ENCODE data around the gene SAMSN1. TPM values are rescaled to one million over a fixed set of nuclear protein-coding genes. Genes with fewer than 3 reads are reported as not detected.

The SAMSN1 gene
- total RNA-seq, 1 experiment from 2014 or later: 2.8 TPM

DNA sequence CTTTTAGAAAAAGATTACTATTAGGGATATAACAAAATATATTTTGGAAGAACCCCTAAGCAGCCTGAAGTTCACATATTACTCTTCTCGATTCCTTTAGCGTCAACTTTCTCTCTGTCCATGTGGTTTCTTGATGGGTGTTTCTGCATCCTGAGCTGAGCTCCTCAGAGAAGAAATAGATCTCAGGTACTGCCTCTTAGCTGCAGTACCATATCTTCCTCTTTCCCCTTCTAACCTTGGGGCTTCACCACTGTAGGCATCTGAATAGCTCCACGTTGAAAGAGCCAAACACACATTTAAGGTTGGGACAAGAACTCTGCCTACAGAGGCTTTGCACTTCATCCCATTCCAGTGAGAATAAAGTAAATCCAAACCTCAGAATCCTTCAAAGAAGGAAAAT, 59.2 kb downstream of the SAMSN1 start:
- Histone ChIP-seq H3K9me3 (ENCODE audit: control insufficient read depth, low read depth, low read length) (no peaks in the 10 kb centered on the region), H3K56ac (ENCODE audit: insufficient read length, low read depth, low read length) (no peak overlapping the region), H3K4me1 (ENCODE audit: insufficient read depth, low read length) (no peaks in the 10 kb centered on the region), H4K91ac (ENCODE audit: insufficient read length, low read depth, low read length) (no peak overlapping the region), H3K79me1 (ENCODE audit: insufficient read depth, low read depth, low read length, poor library complexity, severe bottlenecking) (no peaks in the 10 kb centered on the region), H2AK5ac (ENCODE audit: insufficient read length, low read length) (no peak overlapping the region), H3K23me2 (ENCODE audit: insufficient read length, low read depth, low read length, poor library complexity, severe bottlenecking) (no peaks in the 10 kb centered on the region), H3K4me2 (ENCODE audit: insufficient read depth, insufficient read length, low read length) (no peak overlapping the region), H4K20me1 (ENCODE audit: control insufficient read depth, insufficient read depth, insufficient read length) (no peaks in the 10 kb centered on the region), H4K8ac (replicated peaks; ENCODE audit: insufficient read length, low read depth, low read length) (no peak overlapping the region), H3K9ac (ENCODE audit: extremely low read depth, insufficient read length, low read length) (no peak overlapping the region), H2AFZ (ENCODE audit: low read length) (no peak overlapping the region), H4K5ac (ENCODE audit: insufficient read length, low read depth, low read length) (no peak overlapping the region), H3K18ac (ENCODE audit: insufficient read length, low read depth, low read length) (no peak overlapping the region), H3K27ac (ENCODE audit: insufficient read length, low read depth, low read length) (no peak overlapping the region), H2BK120ac (ENCODE audit: low read depth, low read length, poor library complexity, severe bottlenecking) (no peak overlapping the region), H2BK20ac (ENCODE audit: low read depth, low read length, poor library complexity, severe bottlenecking) (no peak overlapping the region), H3K14ac (ENCODE audit: insufficient read depth, low read length) (no peak overlapping the region), H3T11ph (ENCODE audit: low read length) (no peak overlapping the region), H2BK15ac (ENCODE audit: low read depth, low read length) (no peak overlapping the region), H2BK5ac (ENCODE audit: insufficient read length, low read length) (no peak overlapping the region), H3K4ac (ENCODE audit: low read depth, low read length) (no peak overlapping the region), H3K27me3 (ENCODE audit: insufficient read depth, low read length) (no peaks in the 10 kb centered on the region), H3K23ac (ENCODE audit: insufficient read length, low read depth, low read length) (no peak overlapping the region), H2BK12ac (ENCODE audit: insufficient read length, low read depth, low read length) (no peak overlapping the region), H3K79me2 (ENCODE audit: insufficient read depth, low read length) (no peaks in the 10 kb centered on the region)
- no peaks in the 10 kb centered on the region for H3K9me3 Mint-ChIP-seq
- no peak overlapping the region for H3K27ac Mint-ChIP-seq
- no peaks in the 10 kb centered on the region for H3K27me3 Mint-ChIP-seq (ENCODE audit: low read depth)
- H3K36me3 Mint-ChIP-seq (ENCODE audit: insufficient read depth in 1 of 3, low read depth in 3 of 3): no peaks in the 10 kb centered on the region
- TF ChIP-seq, protein P1, sequence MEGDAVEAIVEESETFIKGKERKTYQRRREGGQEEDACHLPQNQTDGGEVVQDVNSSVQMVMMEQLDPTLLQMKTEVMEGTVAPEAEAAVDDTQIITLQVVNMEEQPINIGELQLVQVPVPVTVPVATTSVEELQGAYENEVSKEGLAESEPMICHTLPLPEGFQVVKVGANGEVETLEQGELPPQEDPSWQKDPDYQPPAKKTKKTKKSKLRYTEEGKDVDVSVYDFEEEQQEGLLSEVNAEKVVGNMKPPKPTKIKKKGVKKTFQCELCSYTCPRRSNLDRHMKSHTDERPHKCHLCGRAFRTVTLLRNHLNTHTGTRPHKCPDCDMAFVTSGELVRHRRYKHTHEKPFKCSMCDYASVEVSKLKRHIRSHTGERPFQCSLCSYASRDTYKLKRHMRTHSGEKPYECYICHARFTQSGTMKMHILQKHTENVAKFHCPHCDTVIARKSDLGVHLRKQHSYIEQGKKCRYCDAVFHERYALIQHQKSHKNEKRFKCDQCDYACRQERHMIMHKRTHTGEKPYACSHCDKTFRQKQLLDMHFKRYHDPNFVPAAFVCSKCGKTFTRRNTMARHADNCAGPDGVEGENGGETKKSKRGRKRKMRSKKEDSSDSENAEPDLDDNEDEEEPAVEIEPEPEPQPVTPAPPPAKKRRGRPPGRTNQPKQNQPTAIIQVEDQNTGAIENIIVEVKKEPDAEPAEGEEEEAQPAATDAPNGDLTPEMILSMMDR (conservative IDR thresholded peaks at IDR 0.05): no peak
- no peak for DNase-seq
- H3K4me1 Mint-ChIP-seq: no peaks in the 10 kb centered on the region
- WGBS (ENCODE audit: extremely low coverage, insufficient read length, low lambda C conversion rate): no CpG with 5 or more reads among the region's 3 CpGs
- H3K4me3 Mint-ChIP-seq: no peak overlapping the region

Measured in H9 (cell line).